H1 (cell line): ENCODE measurements around the gene SLC7A6OS. TPM values are rescaled to one million over a fixed set of nuclear protein-coding genes. Genes with fewer than 3 reads are reported as not detected.

ENCODE experiments used
- CTCF ChIA-PET: fragments of 300-600 bp; sonication (Branson Sonifier 250); formaldehyde crosslinking; loops from one replicate; lab custom pipeline; 2021; ENCODE audit not compliant: partially characterized antibody; lab: Charles Lee
- POLR2A ChIA-PET: fragments of 300-600 bp; sonication (Branson Sonifier 250); formaldehyde crosslinking; loops from one replicate; lab custom pipeline; 2021; ENCODE audit warnings: inconsistent platforms; ENCODE audit not compliant: partially characterized antibody; lab: Charles Lee
- DNase-seq, 2 experiments: peaks; one replicate each; pipeline versions ENCODE4 v3.0.0 to v3.0.0-alpha.2; 2010 to 2022; ENCODE audit warnings: low spot score in 2 of 2, low read depth in 1 of 2, mixed read lengths in 1 of 2
- FAIRE-seq: peaks from 2 replicates; lab custom pipeline; 2011; peaks lifted over from hg19 to GRCh38; lab: Jason Lieb, UNC
- H2AFZ ChIP-seq: 2 replicates; pipeline ENCODE4 v1.8.1; 2012; ENCODE audit warnings: low read length, inconsistent platforms
- H2AK5ac ChIP-seq: 2 replicates; pipeline ENCODE4 v1.6.1; 2013; ENCODE audit warnings: low read depth, low read length
- H2BK120ac ChIP-seq: replicated peaks from 2 replicates; pipeline ENCODE3; 2013; ENCODE audit warnings: low read depth, low read length, inconsistent platforms
- H2BK12ac ChIP-seq: 2 replicates; pipeline ENCODE4 v1.6.1; 2013; ENCODE audit warnings: low read depth, low read length
- H2BK15ac ChIP-seq: 2 replicates; pipeline ENCODE4 v1.6.1; 2013; ENCODE audit warnings: low read length
- H2BK20ac ChIP-seq: 2 replicates; pipeline ENCODE4 v1.6.1; 2013; ENCODE audit warnings: low read length
- H2BK5ac ChIP-seq: 2 replicates; pipeline ENCODE4 v1.6.1; 2013; ENCODE audit warnings: low read depth, low read length
- H3K14ac ChIP-seq: 2 replicates; pipeline ENCODE4 v1.6.1; 2013; ENCODE audit warnings: inconsistent platforms; ENCODE audit not compliant: insufficient read length
- H3K18ac ChIP-seq: 2 replicates; pipeline ENCODE4 v1.6.1; 2013; ENCODE audit warnings: low read length; ENCODE audit errors: extremely low read depth
- H3K23ac ChIP-seq: 2 replicates; pipeline ENCODE4 v1.6.1; 2013; ENCODE audit warnings: inconsistent platforms; ENCODE audit not compliant: insufficient read length
- H3K23me2 ChIP-seq: 2 replicates; pipeline ENCODE4 v1.6.1; 2013; ENCODE audit warnings: low read depth, low read length
- H3K27ac ChIP-seq: 2 replicates; pipeline ENCODE4 v1.6.1; 2011; ENCODE audit warnings: low read depth, low read length, inconsistent platforms
- H3K27me3 ChIP-seq, 4 experiments: replicated peaks in 1 of 4; 1 replicate in 1 of 4; 2 replicates in 3 of 4; pipeline versions ENCODE4 v1.6.1 to v1.8.1; 2011 to 2013; ENCODE audit warnings: low read length in 3 of 4, mild to moderate bottlenecking in 3 of 4, inconsistent platforms in 2 of 4, mixed read lengths in 2 of 4, moderate library complexity in 1 of 4; ENCODE audit not compliant: control insufficient read depth in 3 of 4, insufficient read depth in 3 of 4; ENCODE audit errors: extremely low read depth in 1 of 4
- H3K36me3 ChIP-seq, 4 experiments: 2 replicates each; pipeline versions ENCODE4 v1.6.1 to v1.8.1; 2011 to 2013; ENCODE audit warnings: mild to moderate bottlenecking in 4 of 4, low read length in 3 of 4, moderate library complexity in 2 of 4, control low read depth in 1 of 4, inconsistent platforms in 1 of 4; ENCODE audit not compliant: insufficient read depth in 4 of 4, control insufficient read depth in 2 of 4
- H3K4ac ChIP-seq: replicated peaks from 2 replicates; pipeline ENCODE3; 2013; ENCODE audit warnings: low read length, low read depth, mixed read lengths, inconsistent platforms; ENCODE audit not compliant: insufficient read length
- H3K4me1 ChIP-seq, 4 experiments: replicated peaks in 1 of 4; 1 replicate in 1 of 4; 2 replicates in 3 of 4; pipeline versions ENCODE4 v1.6.1 to v1.8.1; 2011 to 2013; ENCODE audit warnings: low read length in 3 of 4, inconsistent platforms in 2 of 4, mixed read lengths in 1 of 4; ENCODE audit not compliant: insufficient read depth in 4 of 4, control insufficient read depth in 3 of 4
- H3K4me2 ChIP-seq, 2 experiments: 2 replicates each; pipeline versions ENCODE4 v1.6.1 to v1.8.1; 2011 to 2013; ENCODE audit warnings: low read depth in 2 of 2, low read length in 2 of 2, control low read depth in 1 of 2, inconsistent platforms in 1 of 2, mild to moderate bottlenecking in 1 of 2; ENCODE audit not compliant: insufficient read depth in 1 of 2
- H3K4me3 ChIP-seq, 4 experiments: fragments of 200-600, 300-600 bp in 1 of 4; sonication (generic), shearing (Covaris generic), sonication (Bioruptor Twin) in 1 of 4; 2 replicates each; pipeline versions ENCODE4 v1.5.1 to v1.8.1; 2011 to 2016; ENCODE audit warnings: low read length in 4 of 4, low read depth in 3 of 4, control low read depth in 2 of 4, inconsistent platforms in 2 of 4, mild to moderate bottlenecking in 2 of 4, mixed read lengths in 1 of 4, moderate library complexity in 1 of 4; ENCODE audit not compliant: insufficient read depth in 2 of 4; ENCODE audit errors: extremely low read depth in 1 of 4
- H3K56ac ChIP-seq: replicated peaks from 2 replicates; pipeline ENCODE3; 2013; ENCODE audit warnings: low read depth, mild to moderate bottlenecking, mixed read lengths, low read length, inconsistent platforms; ENCODE audit not compliant: insufficient read length
- H3K79me1 ChIP-seq: 2 replicates; pipeline ENCODE4 v1.6.1; 2013; ENCODE audit warnings: low read depth, low read length, control low read depth
- H3K79me2 ChIP-seq, 2 experiments: 2 replicates each; pipeline versions ENCODE4 v1.6.1 to v1.8.1; 2012 to 2013; ENCODE audit warnings: low read length in 2 of 2, mild to moderate bottlenecking in 2 of 2, inconsistent platforms in 1 of 2; ENCODE audit not compliant: insufficient read depth in 2 of 2, control insufficient read depth in 1 of 2
- H3K9ac ChIP-seq, 4 experiments: replicated peaks in 1 of 4; 1 replicate in 1 of 4; 2 replicates in 3 of 4; pipeline versions ENCODE4 v1.6.1 to v1.8.1; 2011 to 2013; ENCODE audit warnings: low read depth in 3 of 4, low read length in 3 of 4, control low read depth in 2 of 4, mild to moderate bottlenecking in 2 of 4, moderate library complexity in 2 of 4, inconsistent platforms in 1 of 4; ENCODE audit errors: extremely low read depth in 1 of 4
- H3K9me3 ChIP-seq, 2 experiments: 2 replicates each; pipeline versions ENCODE4 v1.6.1 to v1.8.1; 2012 to 2013; ENCODE audit warnings: mild to moderate bottlenecking in 2 of 2, moderate library complexity in 2 of 2, control low read depth in 1 of 2, inconsistent platforms in 1 of 2, low read depth in 1 of 2, low read length in 1 of 2, mixed read lengths in 1 of 2; ENCODE audit not compliant: insufficient read depth in 2 of 2
- H4K20me1 ChIP-seq, 2 experiments: replicated peaks in 1 of 2; 2 replicates each; pipeline versions ENCODE3 to v1.8.1; 2011 to 2013; ENCODE audit warnings: inconsistent platforms in 2 of 2, low read length in 2 of 2, mild to moderate bottlenecking in 1 of 2; ENCODE audit not compliant: insufficient read depth in 2 of 2, control insufficient read depth in 1 of 2
- H4K5ac ChIP-seq: 2 replicates; pipeline ENCODE4 v1.6.1; 2013; ENCODE audit warnings: low read length, low read depth, mixed read lengths, inconsistent platforms; ENCODE audit not compliant: insufficient read length
- H4K8ac ChIP-seq: 2 replicates; pipeline ENCODE4 v1.8.0; 2013; ENCODE audit warnings: mild to moderate bottlenecking, moderate library complexity, low read length, inconsistent platforms; ENCODE audit not compliant: insufficient read depth; ENCODE audit errors: extremely low read depth
- H4K91ac ChIP-seq: replicated peaks from 2 replicates; pipeline ENCODE3; 2013; ENCODE audit warnings: low read length, mixed read lengths, inconsistent platforms; ENCODE audit not compliant: insufficient read length
- NANOG ChIP-seq: IDR thresholded peaks from 2 replicates; pipeline ENCODE4 v1.6.1; 2011; ENCODE audit warnings: low read length, low read depth, mild to moderate bottlenecking, inconsistent platforms; ENCODE audit not compliant: insufficient read depth, poor library complexity, severe bottlenecking
- POLR2AphosphoS5 ChIP-seq: IDR thresholded peaks from 2 replicates; pipeline ENCODE4 v1.6.1; 2011; ENCODE audit warnings: low read depth, low read length
- WGBS, 2 experiments: shearing (Covaris generic) in 1 of 2; methylation state at CpG; one replicate each; pipeline versions ENCODE4 v1.1.6 to v1.1.7; 2013 to 2015; ENCODE audit warnings: low lambda C conversion rate in 2 of 2, mixed read lengths in 2 of 2, inconsistent platforms in 1 of 2, low coverage in 1 of 2, missing lambda C conversion rate in 1 of 2; ENCODE audit not compliant: insufficient replicate concordance in 2 of 2, insufficient coverage in 1 of 2, insufficient read length in 1 of 2; ENCODE audit errors: extremely low coverage in 1 of 2, missing lambda C conversion rate in 1 of 2; 5-methylcytosine and 5-hydroxymethylcytosine counted together
- polyA plus RNA-seq, 7 experiments: library from polyadenylated mRNA; depleted of rRNA in 3 of 7; stranded (reverse) in 5 of 7; unstranded in 2 of 7; fragments of >200 nt in 5 of 7; fragments of 200-250 nt in 2 of 7; gene quantifications; 1 replicate in 5 of 7; 2 replicates in 1 of 7; 4 replicates in 1 of 7; pipeline versions ENCODE4 v1.2.1 to v1.2.3, GENCODE V29; 2011 to 2013; ENCODE audit warnings: missing spikeins in 2 of 7, mixed read lengths in 2 of 7
- total RNA-seq: library from RNA; stranded (reverse); fragmentation: NEBNext Ultra II Directional; extraction: Animal tissue kit (Norgen Biotek cat#: 25700); gene quantifications from 2 replicates; pipeline ENCODE4 v1.2.1, GENCODE V29; 2021
- TF ChIP-seq, protein P1 (sequence below): IDR thresholded peaks from 2 replicates; pipeline ENCODE4 v1.6.1; 2011; ENCODE audit warnings: low read depth, mild to moderate bottlenecking, low read length; ENCODE audit not compliant: insufficient read depth

SLC7A6OS gene
- total and polyA plus RNA-seq, 2 of the 8 experiments (the other 6 are each of a cell fraction or from before 2014, with no cell fraction given) = 7.3 to 21.3 TPM

GRCh38 chr16:68299571-68300453 lies 10.9 kb downstream of the SLC7A6OS start:
- Histone ChIP-seq H3K27ac (no peak overlapping the region), H3K4ac (no peak overlapping the region), H2BK5ac (no peak overlapping the region), H3K14ac (no peak overlapping the region), H3K23me2 (no peaks in the 10 kb centered on the region), H3K4me3 (no peak overlapping the region), H3K79me1 (no peaks in the 10 kb centered on the region), H2BK20ac (no peak overlapping the region), H3K79me2 (no peaks in the 10 kb centered on the region), H2AK5ac (no peak overlapping the region), H3K27me3 (no peaks in the 10 kb centered on the region), H3K36me3 (peaks cover 18 to 71% (median 55%) of the 10 kb centered on the region in 4 experiments), H3K9me3 (no peaks in the 10 kb centered on the region), H3K4me2 (no peak overlapping the region), H2BK120ac (no peak overlapping the region), H3K9ac (no peak overlapping the region), H4K91ac (no peak overlapping the region), H4K20me1 (peaks cover 1 to 2% of the 10 kb centered on the region in 2 experiments), H2AFZ (no peak overlapping the region), H2BK15ac (no peak overlapping the region), H4K5ac (no peak overlapping the region), H3K18ac (no peak overlapping the region), H3K4me1 (no peaks in the 10 kb centered on the region), H4K8ac (no peak overlapping the region), H3K23ac (no peak overlapping the region), H2BK12ac (no peak overlapping the region), H3K56ac (no peak overlapping the region)
- ChIA-PET CTCF (interaction anchor here (0.8 to 3.5 kb wide), 15 partner anchors 8 to 82 kb away, joined by 3 to 23 read pairs (median 4); partner anchors contain the start of genes PLA2G15, PRMT7, SLC7A6 and SLC7A6OS), POLR2A (interaction anchor here (0.8 to 3.8 kb wide), 11 partner anchors 9 to 318 kb away, joined by 3 to 35 read pairs (median 5); partner anchors contain the start of genes PRMT7 and SLC7A6OS)
- TF ChIP-seq, protein P1, sequence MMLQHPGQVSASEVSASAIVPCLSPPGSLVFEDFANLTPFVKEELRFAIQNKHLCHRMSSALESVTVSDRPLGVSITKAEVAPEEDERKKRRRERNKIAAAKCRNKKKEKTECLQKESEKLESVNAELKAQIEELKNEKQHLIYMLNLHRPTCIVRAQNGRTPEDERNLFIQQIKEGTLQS = no peak
- TF ChIP-seq NANOG (no peak), POLR2AphosphoS5 (peak; percentile 40; the same call in 1 of the 2 replicates)
- DNase-seq (no peak), FAIRE-seq (no peak)
- WGBS, 2 experiments = 93% methylated on average over 11 of the region's 11 CpGs; no CpG with 5 or more reads in 1 of the 2 experiments
